Measurements from ENCODE around the gene OGFOD3.

GRCh38 chr17:82351254-82351712, 67.1 kb downstream of the OGFOD3 start:
- TF ChIP-seq, protein P1, sequence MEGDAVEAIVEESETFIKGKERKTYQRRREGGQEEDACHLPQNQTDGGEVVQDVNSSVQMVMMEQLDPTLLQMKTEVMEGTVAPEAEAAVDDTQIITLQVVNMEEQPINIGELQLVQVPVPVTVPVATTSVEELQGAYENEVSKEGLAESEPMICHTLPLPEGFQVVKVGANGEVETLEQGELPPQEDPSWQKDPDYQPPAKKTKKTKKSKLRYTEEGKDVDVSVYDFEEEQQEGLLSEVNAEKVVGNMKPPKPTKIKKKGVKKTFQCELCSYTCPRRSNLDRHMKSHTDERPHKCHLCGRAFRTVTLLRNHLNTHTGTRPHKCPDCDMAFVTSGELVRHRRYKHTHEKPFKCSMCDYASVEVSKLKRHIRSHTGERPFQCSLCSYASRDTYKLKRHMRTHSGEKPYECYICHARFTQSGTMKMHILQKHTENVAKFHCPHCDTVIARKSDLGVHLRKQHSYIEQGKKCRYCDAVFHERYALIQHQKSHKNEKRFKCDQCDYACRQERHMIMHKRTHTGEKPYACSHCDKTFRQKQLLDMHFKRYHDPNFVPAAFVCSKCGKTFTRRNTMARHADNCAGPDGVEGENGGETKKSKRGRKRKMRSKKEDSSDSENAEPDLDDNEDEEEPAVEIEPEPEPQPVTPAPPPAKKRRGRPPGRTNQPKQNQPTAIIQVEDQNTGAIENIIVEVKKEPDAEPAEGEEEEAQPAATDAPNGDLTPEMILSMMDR (IDR thresholded peaks at IDR 0.05) = no peak
- no peak for TF ChIP-seq POLR2A (IDR thresholded peaks at IDR 0.05)

Measured in stomach (tissue), 4 donors.